T follicular helper cell (primary cell): ENCODE results near the gene ACP2.
"Not testable (repeated sequence)": the region's sequence is repeated elsewhere in the genome, so short reads cannot be mapped to it uniquely, and the experiment has no call there.

Experiments
- DNase-seq: peaks from one replicate; pipeline ENCODE4 v3.0.0-alpha.2; 2020; ENCODE audit warnings: low read depth

The ACP2 gene

GRCh38 chr11:47241841-47242301 lies 6.7 kb downstream of the ACP2 start:
- DNase-seq: no peak

GRCh38 chr11:47239852-47240251 lies 8.8 kb downstream of the ACP2 start:
- DNase-seq: no peak

- no peak for DNase-seq
Observed at GRCh38 chr11:47236482-47236881, 12.1 kb downstream of the ACP2 start.

- DNase-seq: no peak
Observed at GRCh38 chr11:47235163-47235562, 13.5 kb downstream of the ACP2 start.

GRCh38 chr11:47234669-47235100 lies 13.9 kb downstream of the ACP2 start:
- peak; percentile 58 for DNase-seq

- DNase-seq: no peak
Observed at GRCh38 chr11:47233989-47234668, 14.5 kb downstream of the ACP2 start.

- no peak for DNase-seq
Observed at GRCh38 chr11:47233051-47233450, 15.6 kb downstream of the ACP2 start.

- DNase-seq: no peak
Observed at GRCh38 chr11:47229161-47229560, 19.5 kb downstream of the ACP2 start.

GRCh38 chr11:47225552-47226400 lies 22.8 kb downstream of the ACP2 start:
- no peak for DNase-seq

GRCh38 chr11:47222696-47223095 lies 25.9 kb downstream of the ACP2 start:
- no peak for DNase-seq

GRCh38 chr11:47220401-47220821 lies 28.2 kb downstream of the ACP2 start:
- DNase-seq: no peak

- DNase-seq: no peak
Observed at GRCh38 chr11:47216121-47216798, 32.4 kb downstream of the ACP2 start.

GRCh38 chr11:47215366-47215910 lies 33.2 kb downstream of the ACP2 start:
- no peak for DNase-seq

GRCh38 chr11:47213950-47214565 lies 34.6 kb downstream of the ACP2 start:
- DNase-seq: peak; percentile 72

GRCh38 chr11:47212938-47213337 lies 35.7 kb downstream of the ACP2 start:
- DNase-seq: no peak

- no peak for DNase-seq
Observed at GRCh38 chr11:47208628-47209027, 40.0 kb downstream of the ACP2 start.

- DNase-seq: not testable (repeated sequence)
Observed at GRCh38 chr11:47208008-47208552, 40.5 kb downstream of the ACP2 start.

GRCh38 chr11:47207459-47207858 lies 41.2 kb downstream of the ACP2 start:
- no peak for DNase-seq

- DNase-seq: not testable (repeated sequence)
Observed at GRCh38 chr11:47206577-47206976, 42.0 kb downstream of the ACP2 start.

GRCh38 chr11:47204637-47204989 lies 44.0 kb downstream of the ACP2 start:
- no peak for DNase-seq

GRCh38 chr11:47202576-47202975 lies 46.0 kb downstream of the ACP2 start:
- DNase-seq: no peak

GRCh38 chr11:47201015-47201414 lies 47.6 kb downstream of the ACP2 start:
- no peak for DNase-seq
